Esophagus squamous epithelium (tissue), 4 donors: ENCODE results near the gene NFATC2.

Experiments used
- CTCF ChIP-seq, 6 experiments: fragments of 450-650 bp in 4 of 6; fragments of 200-600 bp in 2 of 6; sonication (generic) in 2 of 6; IDR thresholded peaks; one replicate each; pipeline ENCODE4 v1.5.1; 2016 to 2019; ENCODE audit warnings: antibody characterized with exemption in 6 of 6, mild to moderate bottlenecking in 4 of 6, moderate library complexity in 4 of 6
- POLR2A ChIP-seq, 4 donors: fragments of 450-650 bp; IDR thresholded peaks; one replicate each; pipeline ENCODE4 v1.6.1; 2017; ENCODE audit warnings: antibody characterized with exemption in 4 of 4, mild to moderate bottlenecking in 4 of 4, moderate library complexity in 3 of 4

GRCh38 chr20:51560042-51560441 is 17.5 kb upstream of the NFATC2 start:
- TF ChIP-seq CTCF (IDR thresholded peaks at IDR 0.05), result no peak
- no peak for TF ChIP-seq POLR2A (IDR thresholded peaks at IDR 0.05)
